Mucosa of rectum (tissue), 2 donors: ENCODE results near the gene KRTDAP.
"Not testable (repeated sequence)": the region's sequence is repeated elsewhere in the genome, so short reads cannot be mapped to it uniquely, and the experiment has no call there.

Experiments
- H3K27ac ChIP-seq, 2 donors: one replicate each; pipeline ENCODE4 v1.7.0; 2013; ENCODE audit warnings: inconsistent platforms in 2 of 2, low read depth in 2 of 2, low read length in 2 of 2
- H3K27me3 ChIP-seq, 2 donors: one replicate each; pipeline ENCODE4 v1.7.0; 2013; ENCODE audit warnings: low read length in 2 of 2; ENCODE audit not compliant: control insufficient read depth in 2 of 2, insufficient read depth in 2 of 2
- H3K36me3 ChIP-seq, 2 donors: one replicate each; pipeline ENCODE4 v1.7.0; 2013; ENCODE audit warnings: low read length in 2 of 2; ENCODE audit not compliant: control insufficient read depth in 2 of 2, insufficient read depth in 2 of 2
- H3K4me1 ChIP-seq, 2 donors: one replicate each; pipeline ENCODE4 v1.7.0; 2013; ENCODE audit warnings: low read length in 2 of 2, mild to moderate bottlenecking in 1 of 2; ENCODE audit not compliant: control insufficient read depth in 2 of 2, insufficient read depth in 2 of 2
- H3K4me3 ChIP-seq, 2 donors: one replicate each; pipeline ENCODE4 v1.7.0; 2013; ENCODE audit warnings: low read length in 2 of 2
- H3K9ac ChIP-seq, 2 donors: one replicate each; pipeline ENCODE4 v1.7.0; 2013; ENCODE audit warnings: low read length in 2 of 2, low read depth in 1 of 2, mild to moderate bottlenecking in 1 of 2
- H3K9me3 ChIP-seq, 2 donors: one replicate each; pipeline ENCODE4 v1.7.0; 2013; ENCODE audit warnings: low read length in 2 of 2; ENCODE audit not compliant: control insufficient read depth in 2 of 2
- donor health status: healthy.
- donor health status: Normal muscosa, but diverticular disease.

Gene KRTDAP

DNA sequence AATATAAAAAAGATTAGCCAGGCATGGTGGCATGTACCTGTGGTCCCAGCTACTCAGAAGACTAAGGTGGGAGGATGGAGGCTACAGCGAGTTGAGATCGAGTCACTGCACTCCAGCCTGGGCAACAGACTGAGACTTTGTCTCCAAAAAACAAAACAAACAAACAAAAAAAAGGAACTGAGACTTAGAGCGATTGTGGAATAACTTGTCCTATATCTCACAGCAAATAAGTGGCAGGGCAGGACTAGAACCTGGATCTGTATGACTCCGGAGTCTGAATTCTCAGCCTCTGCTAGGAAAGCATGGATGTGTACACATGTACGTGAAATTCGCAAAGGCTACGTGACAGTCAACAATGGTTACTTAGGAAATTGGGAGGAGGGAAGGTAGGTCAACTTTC, 20.1 kb downstream of the KRTDAP start:
- no peak overlapping the region for H3K9ac ChIP-seq
- H3K4me1 ChIP-seq, result no peaks in the 10 kb centered on the region
- H3K27me3 ChIP-seq, result no peaks in the 10 kb centered on the region
- H3K36me3 ChIP-seq, result no peaks in the 10 kb centered on the region
- H3K27ac ChIP-seq, result no peak overlapping the region
- no peaks in the 10 kb centered on the region for H3K9me3 ChIP-seq
- H3K4me3 ChIP-seq, result no peak overlapping the region

GRCh38 chr19:35468637-35469036, 21.6 kb downstream of the KRTDAP start:
- Histone ChIP-seq H3K27me3 (no peaks in the 10 kb centered on the region), H3K4me3 (no peak overlapping the region), H3K9ac (no peak overlapping the region), H3K36me3 (no peaks in the 10 kb centered on the region), H3K27ac (no peak overlapping the region), H3K4me1 (no peaks in the 10 kb centered on the region), H3K9me3 (no peaks in the 10 kb centered on the region)

- Histone ChIP-seq H3K36me3 (no peaks in the 10 kb centered on the region), H3K27me3 (no peaks in the 10 kb centered on the region), H3K9me3 (no peaks in the 10 kb centered on the region), H3K4me1 (peaks cover 0 to 5% of the 10 kb centered on the region in 2 donors), H3K9ac (no peak overlapping the region), H3K4me3 (no peak overlapping the region), H3K27ac (no peak overlapping the region)
Measured at GRCh38 chr19:35466259-35466658, 24.0 kb downstream of the KRTDAP start.

DNA sequence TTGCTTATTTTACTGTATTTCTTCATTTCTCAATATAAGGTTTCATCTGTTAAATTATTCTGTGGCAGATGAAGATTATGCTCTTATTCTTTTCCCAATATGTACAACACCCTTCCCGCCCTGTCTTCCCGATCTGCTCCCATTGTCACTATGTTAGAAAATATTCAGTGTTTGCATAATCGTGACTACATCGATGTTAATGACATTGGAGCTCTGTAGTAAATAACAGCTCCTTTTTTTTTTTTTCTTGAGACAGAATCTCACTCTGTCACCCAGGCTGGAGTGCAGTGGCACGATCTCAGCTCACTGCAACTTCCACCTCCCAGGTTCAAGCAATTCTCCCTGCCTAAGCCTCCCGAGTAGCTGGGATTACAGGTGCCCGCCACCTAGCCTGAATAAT, 27.3 kb downstream of the KRTDAP start:
- H3K27me3 ChIP-seq, H3K9me3 ChIP-seq, H3K4me3 ChIP-seq, H3K9ac ChIP-seq, H3K36me3 ChIP-seq: not testable (repeated sequence)
- Histone ChIP-seq H3K4me1 (peaks cover 6 to 13% of the 10 kb centered on the region in 2 donors), H3K27ac (peak overlapping the region in 1 of 2 donors; percentile 38)

GRCh38 chr19:35462476-35462953, 27.7 kb downstream of the KRTDAP start:
- no peak overlapping the region for H3K4me3 ChIP-seq
- H3K4me1 ChIP-seq, result peaks cover 6 to 13% of the 10 kb centered on the region in 2 donors
- no peaks in the 10 kb centered on the region for H3K9me3 ChIP-seq
- no peak overlapping the region for H3K9ac ChIP-seq
- peak overlapping the region; percentile 31 to 38 for H3K27ac ChIP-seq
- H3K36me3 ChIP-seq, result no peaks in the 10 kb centered on the region
- H3K27me3 ChIP-seq, result no peaks in the 10 kb centered on the region

DNA sequence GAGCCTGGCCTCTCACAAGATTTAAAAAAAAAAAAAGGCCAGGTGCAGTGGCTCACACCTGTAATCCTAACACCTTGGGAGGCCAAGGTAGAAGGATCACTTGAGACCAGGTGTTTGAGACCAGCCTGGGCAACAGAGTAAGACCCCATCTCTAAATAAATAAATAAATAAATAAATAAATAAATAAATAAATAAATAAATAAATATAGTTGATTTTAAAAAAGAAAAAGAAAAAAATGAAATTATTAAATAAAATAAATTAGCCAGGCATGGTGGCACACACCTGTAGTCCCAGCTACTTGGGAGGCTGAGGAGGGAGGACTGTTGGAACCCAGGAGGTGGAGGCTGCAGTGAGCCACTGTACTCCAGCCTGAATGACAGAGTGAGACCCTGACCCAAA, 28.5 kb downstream of the KRTDAP start:
- peaks cover 6 to 13% of the 10 kb centered on the region in 2 donors for H3K4me1 ChIP-seq
- H3K9ac ChIP-seq, H3K27ac ChIP-seq, H3K36me3 ChIP-seq, H3K9me3 ChIP-seq, H3K4me3 ChIP-seq, H3K27me3 ChIP-seq: not testable (repeated sequence)

- peaks cover 6 to 13% of the 10 kb centered on the region in 2 donors for H3K4me1 ChIP-seq
- H3K27ac ChIP-seq, result no peak overlapping the region
- no peaks in the 10 kb centered on the region for H3K27me3 ChIP-seq
- no peaks in the 10 kb centered on the region for H3K9me3 ChIP-seq
- no peaks in the 10 kb centered on the region for H3K36me3 ChIP-seq
- no peak overlapping the region for H3K4me3 ChIP-seq
- no peak overlapping the region for H3K9ac ChIP-seq
Measured at GRCh38 chr19:35461060-35461459, 29.2 kb downstream of the KRTDAP start.

DNA sequence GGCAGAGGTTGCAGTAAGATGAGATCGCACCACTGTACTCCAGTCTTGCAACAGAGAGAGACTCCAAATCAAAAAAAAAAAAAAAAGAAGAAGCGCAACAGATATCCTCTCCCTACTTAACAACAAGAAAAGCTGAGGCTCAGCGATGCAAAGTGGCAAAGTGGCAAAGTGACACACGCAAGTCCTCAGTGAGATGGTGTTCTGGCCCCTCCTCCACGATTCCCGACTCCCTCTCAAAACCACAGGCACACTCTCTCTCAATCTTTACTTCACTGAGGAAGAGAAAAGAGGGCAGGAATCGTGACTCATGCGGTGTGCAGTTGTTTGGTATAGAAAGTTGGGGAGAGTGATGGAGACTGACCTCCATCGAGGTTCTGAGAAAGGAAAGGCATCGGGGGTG, 29.7 kb downstream of the KRTDAP start:
- no peaks in the 10 kb centered on the region for H3K9me3 ChIP-seq
- H3K27me3 ChIP-seq, result no peaks in the 10 kb centered on the region
- H3K4me1 ChIP-seq, result peaks cover 6 to 13% of the 10 kb centered on the region in 2 donors
- H3K9ac ChIP-seq, result no peak overlapping the region
- no peak overlapping the region for H3K27ac ChIP-seq
- H3K36me3 ChIP-seq, result no peaks in the 10 kb centered on the region
- no peak overlapping the region for H3K4me3 ChIP-seq

DNA sequence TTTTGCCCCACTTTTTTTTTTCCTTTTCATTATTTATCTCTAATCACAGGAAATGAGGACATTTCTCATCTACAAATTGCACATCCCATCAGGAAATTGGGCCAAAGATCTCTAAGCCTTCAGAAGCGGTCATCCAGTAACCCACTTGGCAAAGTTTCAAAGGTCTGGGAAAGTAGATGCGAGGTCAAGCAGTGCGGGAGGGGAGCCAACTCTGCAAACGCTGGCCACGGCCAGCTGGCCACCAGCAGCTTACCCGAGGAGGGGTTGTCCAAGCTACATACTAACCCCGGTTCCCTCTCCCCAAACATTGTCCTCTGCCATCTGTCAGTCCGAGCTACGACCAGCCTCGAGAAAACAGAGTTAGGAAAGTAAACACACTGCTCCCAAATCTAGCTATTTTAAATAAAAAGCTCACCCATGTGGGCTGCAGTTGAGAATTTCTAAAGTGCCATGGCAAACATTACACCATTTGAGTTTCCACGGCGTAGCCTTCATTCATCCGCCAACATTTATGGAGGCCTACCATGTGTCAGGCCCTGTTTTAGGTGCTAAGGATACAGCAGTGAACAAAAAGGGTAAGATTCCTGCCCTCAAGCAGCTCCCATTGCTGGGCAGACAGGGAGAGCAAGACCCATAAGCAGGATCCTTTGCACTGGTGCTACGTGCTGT, 30.7 kb downstream of the KRTDAP start:
- Histone ChIP-seq H3K9ac (no peak overlapping the region), H3K4me1 (peaks cover 6 to 13% of the 10 kb centered on the region in 2 donors)

DNA sequence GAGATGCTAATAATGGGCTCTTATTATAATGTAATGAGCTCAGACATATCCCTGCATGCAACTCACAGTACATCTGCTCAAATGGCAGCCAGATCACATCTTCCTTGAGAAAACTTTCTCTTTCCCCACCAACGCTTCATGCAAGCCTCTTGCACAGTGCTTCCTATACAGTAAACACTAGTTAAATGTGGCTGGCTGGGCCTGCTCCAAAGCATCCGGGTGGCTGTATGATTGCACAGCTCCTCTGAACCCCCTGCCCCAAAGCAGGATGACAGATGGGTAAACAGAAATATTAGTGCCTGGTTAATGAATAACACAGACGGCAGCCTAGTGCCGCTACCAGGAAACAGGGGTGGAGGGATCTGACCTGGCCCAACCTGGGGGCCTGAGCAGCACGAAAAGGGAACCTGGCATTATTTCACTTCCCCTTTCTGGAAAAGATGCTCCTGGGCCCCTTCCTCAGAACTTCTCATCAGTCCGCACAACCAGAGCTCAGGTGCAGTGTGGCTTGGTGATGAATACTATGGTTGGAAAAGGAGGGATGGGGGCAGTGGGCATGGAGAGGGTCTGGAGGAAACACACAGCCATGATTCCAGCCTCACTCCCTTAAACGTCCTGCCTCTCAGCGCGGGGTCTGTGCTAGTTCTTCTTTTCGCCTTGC, 31.4 kb downstream of the KRTDAP start:
- Histone ChIP-seq H3K27ac (peak overlapping the region in 1 of 2 donors; percentile 61), H3K9me3 (no peaks in the 10 kb centered on the region), H3K36me3 (no peaks in the 10 kb centered on the region), H3K4me1 (peaks cover 6 to 13% of the 10 kb centered on the region in 2 donors), H3K4me3 (no peak overlapping the region), H3K9ac (no peak overlapping the region), H3K27me3 (no peaks in the 10 kb centered on the region)

More for the DNA sequence above, 30.7 kb downstream of the KRTDAP start:
- Histone ChIP-seq H3K36me3 (no peaks in the 10 kb centered on the region), H3K4me3 (no peak overlapping the region), H3K9me3 (no peaks in the 10 kb centered on the region), H3K27me3 (no peaks in the 10 kb centered on the region), H3K27ac (peak overlapping the region in 1 of 2 donors; percentile 61)
